Left renal pelvis (tissue), 4 donors: ENCODE results near the gene ZC3H11A. TPM values are rescaled to one million over a fixed set of nuclear protein-coding genes. Genes with fewer than 3 reads are reported as not detected.
A peak's percentile ranks its signal among the peaks of the same experiment; 100 is the strongest.

Source experiments
- DNase-seq, 4 donors: peaks; one replicate each; pipeline ENCODE4 v3.0.0-alpha.2; 2013; ENCODE audit warnings: low read depth in 4 of 4, low spot score in 3 of 4
- polyA plus RNA-seq, 4 donors: library from polyadenylated mRNA; unstranded; fragments of 120-200 nt; gene quantifications; one replicate each; pipeline ENCODE4 v1.2.1, GENCODE V29; 2013; ENCODE audit not compliant: insufficient read length in 4 of 4

Gene ZC3H11A
- polyA plus RNA-seq, 4 donors = 119 to 165 (median 153) TPM

- DNase-seq = peak in 2 of 4 donors; percentile 28 to 33
These were observed 43.7 kb downstream of the ZC3H11A start for GRCh38 chr1:203839081-203839480.

GRCh38 chr1:203840208-203840808 is 44.9 kb downstream of the ZC3H11A start:
- DNase-seq = no peak

- DNase-seq = no peak
These were observed 47.1 kb downstream of the ZC3H11A start for GRCh38 chr1:203842559-203842876.

- no peak for DNase-seq
These were observed 48.0 kb downstream of the ZC3H11A start for GRCh38 chr1:203843435-203843834.

Other genes starting within 250 kb of the ZC3H11A start
- gene ATP2B4, start 168.8 kb upstream of the ZC3H11A start, polyA plus RNA-seq = 100 to 1,000 TPM in 1 of 4 donors, 10 to 100 TPM in 3; 55.9 to 176 (median 74.0) TPM
- under 1 TPM; 0.10 to 0.32 (median 0.12) TPM for gene LAX1, start 30.4 kb upstream of the ZC3H11A start, polyA plus RNA-seq
- 10 to 100 TPM; 12.3 to 26.4 (median 19.4) TPM for gene ZBED6, start within 50 bp of the ZC3H11A start, polyA plus RNA-seq
- gene SNRPE, start 66.0 kb downstream of the ZC3H11A start, polyA plus RNA-seq = 100 to 1,000 TPM; 240 to 331 (median 264) TPM